IPS-18c (cell line): ENCODE results near the gene SPATA2.
"Not testable (repeated sequence)": the region's sequence is repeated elsewhere in the genome, so short reads cannot be mapped to it uniquely, and the experiment has no call there.

Experiments used
- H3K4me3 ChIP-seq: 2 replicates; pipeline ENCODE4 v1.7.0; 2013; ENCODE audit warnings: low read depth, mild to moderate bottlenecking, low read length, moderate library complexity; ENCODE audit not compliant: insufficient read depth
- H3K9me3 ChIP-seq: one replicate; pipeline ENCODE4 v1.6.1; 2013; ENCODE audit warnings: mild to moderate bottlenecking, low read length, moderate library complexity; ENCODE audit not compliant: control insufficient read depth, insufficient read depth

Gene SPATA2

DNA sequence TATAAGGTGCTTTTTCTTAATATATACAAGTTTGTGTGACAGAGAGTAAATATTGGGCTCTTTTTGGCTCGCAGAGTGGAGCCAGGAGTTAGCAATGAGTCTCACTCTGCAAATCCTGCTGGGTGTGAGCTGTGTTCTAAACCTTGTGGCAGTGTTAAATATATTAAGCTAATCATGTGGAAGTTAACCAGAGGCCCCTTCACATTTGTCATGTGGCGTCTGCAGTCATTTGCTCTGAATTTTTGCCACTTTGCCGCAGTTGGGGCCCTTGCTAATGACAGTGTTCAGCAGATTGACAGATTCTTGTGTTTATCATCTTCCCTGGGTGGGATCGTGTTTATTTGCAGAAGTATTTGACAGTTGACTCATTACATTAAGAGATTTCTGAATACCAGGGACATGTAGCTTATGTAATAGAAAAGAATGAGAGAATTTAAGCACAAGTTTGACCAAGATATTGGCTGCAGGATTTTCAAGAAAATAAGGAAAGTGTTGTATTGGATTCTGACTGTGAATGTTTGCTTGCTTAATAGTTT lies 37.9 kb downstream of the SPATA2 start:
- H3K4me3 ChIP-seq = no peak overlapping the region
- H3K9me3 ChIP-seq = no peaks in the 10 kb centered on the region

DNA sequence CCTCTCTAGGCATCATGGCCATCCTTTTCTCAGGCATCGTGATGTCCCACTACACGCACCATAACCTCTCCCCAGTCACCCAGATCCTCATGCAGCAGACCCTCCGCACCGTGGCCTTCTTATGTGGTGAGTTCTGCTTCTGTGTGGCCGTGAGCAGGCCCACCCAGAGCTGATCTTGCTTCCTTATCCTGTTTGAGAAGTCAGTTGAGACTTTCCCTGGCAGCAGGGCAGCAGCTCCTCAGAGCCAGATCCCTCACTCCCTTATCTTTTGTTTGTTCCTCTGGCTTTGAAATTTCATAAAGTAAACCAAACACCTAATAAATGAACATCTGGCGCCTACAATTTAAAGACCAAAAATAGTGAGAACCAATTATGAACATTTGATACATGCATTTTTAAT lies 40.6 kb downstream of the SPATA2 start:
- H3K9me3 ChIP-seq = no peaks in the 10 kb centered on the region

DNA sequence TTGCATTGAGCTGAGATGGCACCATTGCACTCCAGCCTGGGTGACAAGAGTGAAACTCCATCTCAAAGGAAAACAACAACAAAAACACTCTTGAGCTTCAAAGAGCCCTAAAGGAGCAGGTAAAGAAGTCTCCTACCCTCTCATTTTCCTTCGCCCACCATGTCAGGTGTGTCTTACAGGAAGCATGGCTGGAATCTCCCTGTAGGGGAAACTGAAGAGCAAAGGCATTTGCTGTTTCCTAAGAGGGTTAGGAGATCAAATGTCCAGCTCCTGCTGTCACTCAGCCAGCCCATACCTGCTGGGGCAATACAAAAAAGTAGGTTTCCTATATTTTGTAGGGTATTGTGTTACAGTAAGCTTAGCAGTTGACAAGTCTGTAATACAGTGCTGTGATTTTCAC lies 43.3 kb downstream of the SPATA2 start:
- no peaks in the 10 kb centered on the region for H3K9me3 ChIP-seq

More for the DNA sequence above, 40.6 kb downstream of the SPATA2 start:
- H3K4me3 ChIP-seq = no peak overlapping the region

DNA sequence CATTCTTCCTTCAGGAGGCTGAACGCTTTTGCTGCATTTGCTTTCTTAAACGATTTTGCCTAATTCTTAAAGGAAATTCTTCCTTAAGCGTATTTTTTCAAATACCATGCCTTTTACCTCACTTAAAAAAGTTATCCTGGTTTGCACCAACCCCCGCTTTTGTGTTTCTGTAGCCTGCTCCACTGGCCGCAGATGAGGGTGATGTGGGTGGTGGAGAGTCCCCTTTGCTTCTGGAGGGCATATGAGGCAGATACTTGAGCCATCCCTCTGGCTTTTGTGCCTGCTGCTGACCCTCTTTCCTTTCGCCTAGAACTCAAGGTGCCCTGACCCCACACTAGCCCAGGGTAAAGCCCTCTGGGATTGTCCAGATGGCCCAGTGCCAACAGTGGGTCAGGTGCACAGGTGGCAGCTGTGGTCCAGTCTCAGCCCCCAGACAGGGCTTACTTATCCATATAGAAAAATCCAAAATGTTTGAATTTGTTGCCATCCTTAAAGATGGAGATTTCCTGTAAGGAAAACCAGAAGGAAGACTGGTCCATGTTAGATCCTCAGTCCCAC lies 43.9 kb downstream of the SPATA2 start:
- H3K4me3 ChIP-seq = no peak overlapping the region

More for the DNA sequence above, 43.3 kb downstream of the SPATA2 start:
- no peak overlapping the region for H3K4me3 ChIP-seq

DNA sequence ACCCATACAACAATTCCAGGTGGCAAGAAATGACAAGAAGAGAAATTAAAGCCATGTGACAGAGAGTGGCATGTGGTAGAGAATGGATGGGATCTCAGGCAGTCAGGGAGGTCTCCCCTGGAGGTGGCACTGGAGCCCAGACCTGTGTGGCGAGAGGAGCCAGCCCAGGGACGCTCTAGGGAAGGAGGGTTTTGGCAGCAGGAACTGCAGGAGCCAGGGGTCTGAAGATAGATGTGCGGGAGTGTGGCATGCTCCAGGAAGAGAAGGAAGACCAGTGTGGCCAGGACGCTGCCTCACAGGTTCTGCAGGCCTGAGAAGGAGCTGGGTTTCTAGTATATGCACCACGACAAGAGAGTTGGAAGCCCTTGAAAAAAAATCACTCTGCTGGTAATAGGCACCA lies 45.1 kb downstream of the SPATA2 start:
- H3K9me3 ChIP-seq = no peaks in the 10 kb centered on the region
- no peak overlapping the region for H3K4me3 ChIP-seq

More for the DNA sequence above, 43.9 kb downstream of the SPATA2 start:
- no peaks in the 10 kb centered on the region for H3K9me3 ChIP-seq

DNA sequence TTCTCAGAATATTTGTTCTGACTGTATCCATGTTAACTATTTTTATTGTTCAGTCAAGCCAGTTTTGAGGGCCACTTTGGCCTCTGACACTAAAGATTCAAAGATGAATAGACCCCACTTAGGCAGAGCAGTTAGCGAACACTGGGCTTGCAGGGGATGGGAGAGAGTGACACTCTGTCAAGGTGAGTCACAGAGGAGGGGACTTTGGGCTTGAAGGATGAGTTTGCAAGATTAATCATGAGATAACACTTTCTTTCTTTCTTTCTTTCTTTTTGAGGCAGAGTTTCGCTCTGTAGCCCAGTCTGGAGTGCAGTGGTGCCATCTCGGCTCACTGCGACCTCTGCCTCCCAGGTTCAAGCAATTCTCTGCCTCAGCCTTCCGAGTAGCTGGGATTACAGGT lies 46.4 kb downstream of the SPATA2 start:
- Histone ChIP-seq H3K4me3 (no peak overlapping the region), H3K9me3 (no peaks in the 10 kb centered on the region)

DNA sequence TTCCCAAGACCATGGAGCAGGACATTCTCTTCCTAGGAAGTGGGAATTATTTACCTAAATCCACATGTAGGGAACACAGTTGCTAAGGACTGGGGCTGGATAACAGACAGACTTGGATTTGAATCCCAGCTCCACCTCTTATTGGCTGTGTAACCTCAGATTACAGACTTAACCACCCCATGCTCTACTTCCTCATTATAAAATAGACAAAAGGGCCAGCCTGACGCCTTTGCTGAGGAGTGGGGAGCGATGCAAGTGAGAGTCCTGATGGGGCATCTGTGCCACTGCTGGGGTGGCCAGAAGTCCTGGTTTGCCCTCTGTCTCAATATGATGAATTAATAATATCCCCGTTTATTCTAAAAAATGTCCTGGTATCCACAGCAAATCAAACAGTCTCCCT lies 46.8 kb downstream of the SPATA2 start:
- no peak overlapping the region for H3K4me3 ChIP-seq
- H3K9me3 ChIP-seq = no peaks in the 10 kb centered on the region

DNA sequence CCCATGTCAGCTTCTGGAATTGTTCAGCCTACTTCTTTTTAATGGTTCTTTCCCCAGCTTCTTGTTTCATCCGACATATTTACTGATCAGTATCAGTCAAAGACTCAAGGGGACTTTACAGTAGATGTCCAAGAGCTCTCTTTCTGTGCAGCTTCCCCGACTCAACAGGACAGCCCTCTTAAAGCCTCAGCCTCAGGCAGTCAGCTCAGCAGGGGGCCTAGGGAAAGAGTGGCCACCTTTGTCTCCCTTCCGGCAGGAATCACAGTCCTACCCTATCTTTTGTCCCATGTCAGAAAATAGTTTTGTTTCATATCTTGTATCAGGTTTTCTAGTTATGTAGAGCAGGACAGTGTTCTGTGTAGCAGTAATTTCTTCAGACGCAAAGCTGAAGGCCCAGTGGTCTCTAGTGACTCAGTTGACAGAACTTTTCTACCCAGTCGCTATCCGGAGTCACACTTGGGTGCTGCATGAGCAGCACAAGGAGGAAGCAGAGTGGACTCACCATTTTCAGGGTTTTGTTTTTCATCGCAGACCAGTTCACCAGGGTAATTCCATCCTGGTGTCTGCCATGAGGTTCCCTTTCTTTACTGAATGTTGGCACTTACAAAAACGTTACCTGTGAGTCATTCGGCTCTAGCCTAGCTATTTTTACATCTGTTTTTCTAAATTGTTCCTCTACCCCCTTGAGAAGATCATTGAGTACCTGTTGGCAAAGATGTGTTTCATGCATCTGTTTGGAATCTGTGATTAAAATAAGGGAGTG lies 47.7 kb downstream of the SPATA2 start:
- Histone ChIP-seq H3K4me3 (no peak overlapping the region), H3K9me3 (no peaks in the 10 kb centered on the region)

DNA sequence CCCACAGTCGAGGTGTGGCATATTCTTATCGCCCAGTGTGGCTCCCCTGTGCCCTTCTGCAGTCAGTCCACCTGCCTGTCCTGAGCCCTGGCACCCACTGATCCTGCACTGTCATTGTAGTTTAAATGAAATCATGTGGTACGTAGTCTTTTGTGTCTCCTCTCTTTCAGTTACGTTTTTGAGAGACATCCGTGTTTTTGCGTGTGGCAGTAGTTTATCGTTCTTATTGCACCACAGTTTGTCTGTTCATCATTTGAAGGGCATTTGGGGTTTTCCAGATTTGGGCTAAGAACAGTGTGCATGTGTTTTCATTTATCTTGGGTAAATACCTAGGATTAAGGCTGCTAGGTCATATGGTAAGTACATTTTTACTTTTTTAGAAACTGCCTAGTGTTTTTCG lies 49.3 kb downstream of the SPATA2 start:
- Histone ChIP-seq H3K9me3 (no peaks in the 10 kb centered on the region), H3K4me3 (no peak overlapping the region)

DNA sequence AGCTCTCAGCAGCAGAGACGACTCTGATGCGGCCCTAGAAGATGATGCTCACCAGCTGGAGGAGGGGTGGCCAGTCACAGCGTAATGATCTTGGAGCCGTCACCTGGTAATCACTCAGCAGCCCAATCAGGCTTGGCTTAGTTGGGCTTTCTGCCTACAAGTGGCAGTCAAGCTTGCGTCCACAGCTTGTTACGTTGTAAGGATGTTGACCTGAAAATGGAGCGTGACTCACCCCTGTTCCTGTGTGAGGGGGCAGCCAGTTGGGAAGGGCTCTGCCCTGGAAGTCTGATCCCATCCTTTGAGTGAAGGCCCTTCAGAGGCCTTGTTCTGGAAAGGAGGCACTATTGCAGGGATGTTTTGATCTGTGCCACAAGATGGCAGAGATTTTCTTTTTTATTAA lies 49.8 kb downstream of the SPATA2 start:
- Histone ChIP-seq H3K4me3 (no peak overlapping the region), H3K9me3 (no peaks in the 10 kb centered on the region)

DNA sequence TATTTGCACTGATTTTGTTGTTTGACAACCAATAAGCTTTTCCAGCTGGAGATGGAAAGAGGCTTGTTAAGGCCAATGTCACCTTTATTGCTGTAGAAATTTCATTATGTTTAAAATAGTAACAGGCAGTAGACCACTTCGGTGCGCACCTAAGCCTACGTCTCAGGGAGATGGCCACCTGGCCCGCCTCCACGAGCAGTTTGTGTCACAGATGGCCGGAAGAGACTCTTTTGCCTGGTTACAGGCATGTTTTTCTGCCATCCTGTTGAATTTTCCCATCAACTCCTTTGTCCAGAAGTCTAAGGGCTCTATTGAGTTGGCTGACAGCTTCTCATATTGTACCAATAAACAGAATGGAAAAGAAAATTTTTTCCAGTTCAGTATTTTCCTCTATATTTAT lies 51.7 kb downstream of the SPATA2 start:
- Histone ChIP-seq H3K4me3 (no peak overlapping the region), H3K9me3 (no peaks in the 10 kb centered on the region)

DNA sequence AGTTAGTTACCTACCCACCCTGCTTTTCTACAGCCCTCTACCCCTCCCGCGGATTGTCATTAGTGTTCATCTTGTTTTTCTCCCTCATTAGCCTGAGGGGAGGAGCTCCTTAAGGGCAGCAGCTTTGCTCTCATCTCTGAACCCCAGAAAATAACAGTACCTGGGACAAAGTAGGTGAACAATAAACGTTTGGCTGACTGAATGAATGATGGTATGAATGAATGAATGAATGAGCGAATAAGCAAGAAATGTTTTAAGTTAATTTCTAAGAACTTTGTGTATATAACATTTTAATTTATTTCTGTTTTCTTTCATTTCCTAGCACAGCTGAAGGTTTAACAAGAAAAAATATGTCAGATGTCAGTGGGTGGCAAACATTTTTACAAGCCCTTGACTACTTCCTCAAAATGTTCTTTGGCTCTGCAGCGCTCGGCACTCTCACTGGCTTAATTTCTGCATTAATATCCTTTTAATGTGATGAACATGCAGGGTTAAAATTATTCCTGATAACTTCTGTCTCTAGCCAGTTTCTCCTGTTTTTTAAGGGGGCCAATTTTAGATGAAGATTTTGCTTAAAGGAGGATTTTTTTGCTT lies 52.6 kb downstream of the SPATA2 start:
- Histone ChIP-seq H3K9me3 (no peaks in the 10 kb centered on the region), H3K4me3 (no peak overlapping the region)

DNA sequence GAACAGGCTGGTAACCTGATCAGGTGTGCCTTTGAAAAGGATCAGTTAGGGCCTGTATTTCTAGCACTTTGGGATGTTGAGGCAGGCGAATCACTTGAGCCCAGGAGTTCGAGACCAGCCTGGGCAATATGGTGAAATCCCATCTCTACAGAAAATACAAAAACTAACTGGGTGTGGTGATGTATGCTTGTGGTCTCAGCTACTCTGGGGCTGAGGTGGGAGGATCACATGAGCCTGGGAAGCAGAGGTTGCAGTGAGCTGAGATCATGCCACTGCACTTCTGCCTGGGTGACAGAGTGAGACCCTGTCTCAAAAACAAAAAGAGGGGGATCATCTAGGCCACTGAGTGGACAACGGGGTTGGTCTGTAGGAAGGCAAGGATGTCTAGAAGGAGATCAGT lies 54.1 kb downstream of the SPATA2 start:
- H3K4me3 ChIP-seq = not testable (repeated sequence)

DNA sequence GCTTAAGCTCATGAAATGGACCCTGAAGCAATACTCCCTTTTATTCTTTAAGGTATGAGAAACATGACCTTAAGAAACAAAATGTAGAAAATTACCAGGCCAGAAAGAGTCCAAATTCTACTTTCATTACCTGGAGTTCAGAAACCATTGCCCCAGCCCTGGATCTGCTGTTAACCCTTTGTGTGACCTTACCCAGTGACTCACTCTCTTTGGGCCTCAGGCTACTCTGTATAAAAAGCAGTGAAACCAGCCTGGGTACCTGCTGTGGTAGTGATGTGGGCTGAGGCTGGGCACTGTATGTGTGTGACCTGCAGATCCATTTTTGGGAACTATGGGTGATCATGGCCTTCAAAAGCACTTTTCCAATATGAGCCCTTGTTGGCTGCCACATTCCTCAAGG lies 55.5 kb downstream of the SPATA2 start:
- no peak overlapping the region for H3K4me3 ChIP-seq
- H3K9me3 ChIP-seq = no peaks in the 10 kb centered on the region

More for the DNA sequence above, 54.1 kb downstream of the SPATA2 start:
- H3K9me3 ChIP-seq = not testable (repeated sequence)

DNA sequence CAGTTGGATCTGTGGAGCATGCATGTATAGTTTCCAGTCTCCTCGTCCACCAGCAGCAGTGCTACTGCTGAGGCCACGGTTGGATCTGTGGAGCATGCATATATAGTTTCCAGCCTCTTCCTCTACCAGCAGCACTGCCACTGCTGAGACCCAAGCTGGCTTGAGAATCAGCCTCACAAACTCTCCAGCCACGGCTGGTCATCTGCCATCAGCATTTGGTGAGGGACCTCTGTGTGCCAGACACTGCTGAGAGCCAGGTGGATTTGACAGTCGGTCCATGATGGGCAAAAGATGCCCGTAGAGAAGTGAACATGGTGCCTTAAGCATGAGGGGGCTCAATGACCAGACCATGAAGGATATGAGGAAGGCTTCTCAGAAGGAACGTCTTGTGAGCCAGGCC lies 56.3 kb downstream of the SPATA2 start:
- H3K9me3 ChIP-seq = no peaks in the 10 kb centered on the region
- no peak overlapping the region for H3K4me3 ChIP-seq

DNA sequence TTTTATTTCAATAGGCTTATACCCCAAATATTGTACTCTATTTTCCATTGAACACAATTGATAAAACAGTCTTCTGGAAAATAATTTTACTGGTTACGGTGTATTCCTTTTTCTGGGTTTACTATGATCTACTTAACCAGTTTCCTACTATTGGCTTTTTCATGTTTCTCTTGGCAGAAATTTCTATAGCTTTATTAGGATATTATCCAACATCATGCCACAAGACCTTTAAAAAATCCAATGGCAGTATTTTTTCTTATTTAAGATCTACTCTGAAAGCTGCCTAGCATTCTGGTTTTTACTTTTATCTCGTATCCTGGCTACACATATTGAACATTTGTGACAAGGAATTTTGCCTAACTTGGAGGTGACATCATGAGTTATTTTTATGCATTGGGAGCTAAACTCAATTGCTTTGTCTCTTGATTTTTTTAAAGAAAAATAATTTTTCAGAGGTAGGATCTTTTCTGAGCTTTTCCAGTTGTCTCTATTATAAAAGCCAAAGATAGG lies 57.2 kb downstream of the SPATA2 start:
- H3K4me3 ChIP-seq = no peak overlapping the region

DNA sequence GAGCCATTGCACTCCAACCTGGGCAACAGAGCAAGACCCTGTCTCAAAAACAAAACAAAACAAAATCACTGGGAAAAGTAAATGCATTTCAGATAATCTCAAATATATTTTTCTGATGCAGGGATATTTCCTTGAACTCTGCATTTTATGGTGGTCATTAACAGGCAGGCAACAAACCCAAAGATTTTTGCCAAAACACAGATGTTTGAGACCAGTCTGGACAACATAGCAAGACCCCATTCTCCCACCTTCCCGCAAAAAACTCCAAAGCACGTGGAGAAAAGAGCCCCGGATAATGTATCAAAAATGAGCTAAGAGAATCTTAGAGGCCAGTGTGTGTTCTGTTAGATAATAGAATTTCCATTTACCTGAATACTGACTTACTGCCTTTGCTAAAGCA lies 58.4 kb downstream of the SPATA2 start:
- Histone ChIP-seq H3K4me3 (no peak overlapping the region), H3K9me3 (no peaks in the 10 kb centered on the region)

More for the DNA sequence above, 57.2 kb downstream of the SPATA2 start:
- no peaks in the 10 kb centered on the region for H3K9me3 ChIP-seq
